GM23338 (cell line): ENCODE data around the gene PTER. TPM values are rescaled to one million over a fixed set of nuclear protein-coding genes. Genes with fewer than 3 reads are reported as not detected.

Experiments
- ATAC-seq: fragments of 200-7000 bp; cut with Tn5 transposase; 3 replicates; pipeline ENCODE4 v1.9.1; 2020
- DNase-seq: peaks from one replicate; pipeline ENCODE4 v3.0.0-alpha.2; 2015; ENCODE audit warnings: low spot score
- H2AFZ ChIP-seq: fragments of 200-600 bp; sonication (generic); 2 replicates; pipeline ENCODE4 v1.8.0; 2016; ENCODE audit warnings: antibody characterized with exemption, mild to moderate bottlenecking, moderate library complexity
- H3F3A ChIP-seq: fragments of 200-600 bp; sonication (generic); replicated peaks from 2 replicates; pipeline ENCODE4 v1.8.0; 2017; ENCODE audit warnings: antibody characterized with exemption, mixed run types, low read depth
- H3K27ac ChIP-seq: fragments of 200-600 bp; sonication (generic); 2 replicates; pipeline ENCODE4 v1.6.1; 2016; ENCODE audit warnings: low read depth
- H3K27me3 ChIP-seq: fragments of 200-600 bp; sonication (generic); 2 replicates; pipeline ENCODE4 v1.8.0; 2016; ENCODE audit warnings: mild to moderate bottlenecking, mixed run types, moderate library complexity; ENCODE audit not compliant: insufficient read depth
- H3K36me3 ChIP-seq: fragments of 200-600 bp; sonication (generic); 2 replicates; pipeline ENCODE4 v1.8.0; 2016; ENCODE audit warnings: mild to moderate bottlenecking; ENCODE audit not compliant: insufficient read depth
- H3K4me1 ChIP-seq: fragments of 200-600 bp; sonication (generic); 2 replicates; pipeline ENCODE4 v1.8.0; 2016; ENCODE audit warnings: mild to moderate bottlenecking, moderate library complexity; ENCODE audit not compliant: insufficient read depth
- H3K4me2 ChIP-seq: fragments of 200-600 bp; sonication (generic); 2 replicates; pipeline ENCODE4 v1.7.1; 2017; ENCODE audit warnings: mixed run types
- H3K4me3 ChIP-seq: fragments of 200-600 bp; sonication (generic); 2 replicates; pipeline ENCODE4 v1.6.1; 2016; ENCODE audit warnings: mixed run types
- H3K79me2 ChIP-seq: fragments of 200-600 bp; sonication (generic); replicated peaks from 2 replicates; pipeline ENCODE4 v1.8.0; 2017; ENCODE audit warnings: mild to moderate bottlenecking; ENCODE audit not compliant: insufficient read depth
- H3K9me2 ChIP-seq: fragments of 200-600 bp; sonication (generic); 2 replicates; pipeline ENCODE4 v1.8.0; 2017; ENCODE audit not compliant: insufficient read depth
- H4K20me1 ChIP-seq: fragments of 200-600 bp; sonication (generic); replicated peaks from 2 replicates; pipeline ENCODE4 v1.8.0; 2017; ENCODE audit warnings: mild to moderate bottlenecking; ENCODE audit not compliant: insufficient read depth
- H3K27ac Mint-ChIP-seq: 2 replicates; pipeline ENCODE4 v1.8.0; 2020; ENCODE audit warnings: inconsistent platforms, mild to moderate bottlenecking, moderate library complexity, mixed read lengths
- H3K27me3 Mint-ChIP-seq: 3 replicates; pipeline ENCODE4 v1.8.0; 2022; ENCODE audit warnings: low read depth, mild to moderate bottlenecking, moderate library complexity, mixed read lengths, inconsistent platforms; ENCODE audit not compliant: insufficient read depth, poor library complexity
- H3K36me3 Mint-ChIP-seq: 3 replicates; pipeline ENCODE4 v1.8.0; 2021; ENCODE audit warnings: low read depth, mild to moderate bottlenecking, inconsistent platforms, moderate library complexity, mixed read lengths
- H3K4me1 Mint-ChIP-seq: 3 replicates; pipeline ENCODE4 v1.8.0; 2020; ENCODE audit warnings: mild to moderate bottlenecking, inconsistent platforms, mixed read lengths
- H3K4me3 Mint-ChIP-seq: 3 replicates; pipeline ENCODE4 v1.8.0; 2021; ENCODE audit warnings: moderate library complexity, mild to moderate bottlenecking, inconsistent platforms, mixed read lengths
- H3K9me3 Mint-ChIP-seq: 3 replicates; pipeline ENCODE4 v1.8.0; 2020; ENCODE audit warnings: moderate library complexity, mild to moderate bottlenecking, inconsistent platforms, mixed read lengths
- CREB1 ChIP-seq: fragments of 250-450 bp; sonication (Bioruptor Pico); IDR thresholded peaks from 2 replicates; pipeline ENCODE4 v1.5.0; 2020; ENCODE audit warnings: low read depth, mild to moderate bottlenecking, moderate library complexity
- EZH2 ChIP-seq: fragments of 200-600 bp; sonication (generic); IDR thresholded peaks from one replicate; pipeline ENCODE4 v1.8.0; 2017; ENCODE audit warnings: antibody characterized with exemption, mild to moderate bottlenecking, low read depth; ENCODE audit not compliant: unreplicated experiment
- EZH2phosphoT487 ChIP-seq: fragments of 200-600 bp; sonication (generic); IDR thresholded peaks from one replicate; pipeline ENCODE4 v1.8.1; 2018; ENCODE audit warnings: antibody characterized with exemption; ENCODE audit not compliant: unreplicated experiment
- NANOG ChIP-seq: IDR thresholded peaks from 2 replicates; pipeline ENCODE4 v1.6.1; 2016; ENCODE audit warnings: antibody characterized with exemption, borderline replicate concordance
- POLR2AphosphoS5 ChIP-seq: IDR thresholded peaks from 2 replicates; pipeline ENCODE4 v1.6.1; 2016; ENCODE audit warnings: antibody characterized with exemption, low read depth
- REST ChIP-seq: IDR thresholded peaks from one replicate; pipeline ENCODE4 v1.6.1; 2018; ENCODE audit warnings: antibody characterized with exemption; ENCODE audit not compliant: unreplicated experiment
- STAT1 ChIP-seq: IDR thresholded peaks from one replicate; pipeline ENCODE4 v1.6.1; 2016; ENCODE audit warnings: antibody characterized with exemption; ENCODE audit not compliant: unreplicated experiment
- ZNF114 ChIP-seq: fragments of 250-450 bp; sonication (Bioruptor Pico); IDR thresholded peaks from 2 replicates; pipeline ENCODE4 v1.5.0; 2020; ENCODE audit warnings: mild to moderate bottlenecking, moderate library complexity
- ZNF331 ChIP-seq: fragments of 250-450 bp; sonication (Bioruptor Pico); IDR thresholded peaks from 2 replicates; pipeline ENCODE4 v1.5.0; 2020; ENCODE audit warnings: low read depth, mild to moderate bottlenecking, moderate library complexity
- polyA plus RNA-seq: library from polyadenylated mRNA; unstranded; fragments of >200 nt; fragmentation: Nextera tagmentation; extraction: Ambion mirVana; gene quantifications from 2 replicates; pipeline ENCODE4 v1.2.1, GENCODE V29; 2016
- total RNA-seq: library from RNA; depleted of rRNA; stranded (reverse); fragments of >200 nt; shearing (Covaris generic); gene quantifications from 2 replicates; pipeline ENCODE4 v1.2.3, GENCODE V29; 2014
- TF ChIP-seq, protein P1 (sequence below): fragments of 250-450 bp; sonication (Bioruptor Pico); IDR thresholded peaks from 2 replicates; pipeline ENCODE4 v1.5.0; 2020; ENCODE audit warnings: mild to moderate bottlenecking, moderate library complexity
- TF ChIP-seq, protein P2 (sequence below): IDR thresholded peaks from 2 replicates; pipeline ENCODE4 v1.6.1; 2016; ENCODE audit warnings: antibody characterized with exemption

The PTER gene
- total and polyA plus RNA-seq, 2 experiments from 2014 or later = 4.8 to 4.9 TPM

DNA sequence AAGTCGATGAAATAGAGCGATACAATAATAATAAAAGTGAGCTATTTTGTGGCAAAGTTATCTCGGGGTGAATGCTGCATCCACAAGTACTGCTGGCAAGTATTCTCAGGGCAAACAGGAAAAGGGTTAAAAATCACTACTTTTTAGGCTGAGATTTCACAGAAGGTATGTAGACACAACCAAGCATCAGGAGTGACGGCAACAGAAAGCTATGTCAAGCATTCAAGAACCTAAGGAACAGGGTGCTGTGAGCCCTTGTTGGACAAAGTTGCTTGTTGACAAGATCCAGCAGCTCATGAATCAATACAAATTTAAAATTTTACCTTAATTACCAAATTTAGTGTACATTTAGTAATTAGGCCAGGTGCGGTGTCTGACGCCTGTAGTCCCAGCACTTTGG is 126.1 kb downstream of the PTER start:
- no peak overlapping the region for H3K27ac Mint-ChIP-seq
- no peak for TF ChIP-seq CREB1 (CRISPR knock-in tag)
- TF ChIP-seq, protein P1, sequence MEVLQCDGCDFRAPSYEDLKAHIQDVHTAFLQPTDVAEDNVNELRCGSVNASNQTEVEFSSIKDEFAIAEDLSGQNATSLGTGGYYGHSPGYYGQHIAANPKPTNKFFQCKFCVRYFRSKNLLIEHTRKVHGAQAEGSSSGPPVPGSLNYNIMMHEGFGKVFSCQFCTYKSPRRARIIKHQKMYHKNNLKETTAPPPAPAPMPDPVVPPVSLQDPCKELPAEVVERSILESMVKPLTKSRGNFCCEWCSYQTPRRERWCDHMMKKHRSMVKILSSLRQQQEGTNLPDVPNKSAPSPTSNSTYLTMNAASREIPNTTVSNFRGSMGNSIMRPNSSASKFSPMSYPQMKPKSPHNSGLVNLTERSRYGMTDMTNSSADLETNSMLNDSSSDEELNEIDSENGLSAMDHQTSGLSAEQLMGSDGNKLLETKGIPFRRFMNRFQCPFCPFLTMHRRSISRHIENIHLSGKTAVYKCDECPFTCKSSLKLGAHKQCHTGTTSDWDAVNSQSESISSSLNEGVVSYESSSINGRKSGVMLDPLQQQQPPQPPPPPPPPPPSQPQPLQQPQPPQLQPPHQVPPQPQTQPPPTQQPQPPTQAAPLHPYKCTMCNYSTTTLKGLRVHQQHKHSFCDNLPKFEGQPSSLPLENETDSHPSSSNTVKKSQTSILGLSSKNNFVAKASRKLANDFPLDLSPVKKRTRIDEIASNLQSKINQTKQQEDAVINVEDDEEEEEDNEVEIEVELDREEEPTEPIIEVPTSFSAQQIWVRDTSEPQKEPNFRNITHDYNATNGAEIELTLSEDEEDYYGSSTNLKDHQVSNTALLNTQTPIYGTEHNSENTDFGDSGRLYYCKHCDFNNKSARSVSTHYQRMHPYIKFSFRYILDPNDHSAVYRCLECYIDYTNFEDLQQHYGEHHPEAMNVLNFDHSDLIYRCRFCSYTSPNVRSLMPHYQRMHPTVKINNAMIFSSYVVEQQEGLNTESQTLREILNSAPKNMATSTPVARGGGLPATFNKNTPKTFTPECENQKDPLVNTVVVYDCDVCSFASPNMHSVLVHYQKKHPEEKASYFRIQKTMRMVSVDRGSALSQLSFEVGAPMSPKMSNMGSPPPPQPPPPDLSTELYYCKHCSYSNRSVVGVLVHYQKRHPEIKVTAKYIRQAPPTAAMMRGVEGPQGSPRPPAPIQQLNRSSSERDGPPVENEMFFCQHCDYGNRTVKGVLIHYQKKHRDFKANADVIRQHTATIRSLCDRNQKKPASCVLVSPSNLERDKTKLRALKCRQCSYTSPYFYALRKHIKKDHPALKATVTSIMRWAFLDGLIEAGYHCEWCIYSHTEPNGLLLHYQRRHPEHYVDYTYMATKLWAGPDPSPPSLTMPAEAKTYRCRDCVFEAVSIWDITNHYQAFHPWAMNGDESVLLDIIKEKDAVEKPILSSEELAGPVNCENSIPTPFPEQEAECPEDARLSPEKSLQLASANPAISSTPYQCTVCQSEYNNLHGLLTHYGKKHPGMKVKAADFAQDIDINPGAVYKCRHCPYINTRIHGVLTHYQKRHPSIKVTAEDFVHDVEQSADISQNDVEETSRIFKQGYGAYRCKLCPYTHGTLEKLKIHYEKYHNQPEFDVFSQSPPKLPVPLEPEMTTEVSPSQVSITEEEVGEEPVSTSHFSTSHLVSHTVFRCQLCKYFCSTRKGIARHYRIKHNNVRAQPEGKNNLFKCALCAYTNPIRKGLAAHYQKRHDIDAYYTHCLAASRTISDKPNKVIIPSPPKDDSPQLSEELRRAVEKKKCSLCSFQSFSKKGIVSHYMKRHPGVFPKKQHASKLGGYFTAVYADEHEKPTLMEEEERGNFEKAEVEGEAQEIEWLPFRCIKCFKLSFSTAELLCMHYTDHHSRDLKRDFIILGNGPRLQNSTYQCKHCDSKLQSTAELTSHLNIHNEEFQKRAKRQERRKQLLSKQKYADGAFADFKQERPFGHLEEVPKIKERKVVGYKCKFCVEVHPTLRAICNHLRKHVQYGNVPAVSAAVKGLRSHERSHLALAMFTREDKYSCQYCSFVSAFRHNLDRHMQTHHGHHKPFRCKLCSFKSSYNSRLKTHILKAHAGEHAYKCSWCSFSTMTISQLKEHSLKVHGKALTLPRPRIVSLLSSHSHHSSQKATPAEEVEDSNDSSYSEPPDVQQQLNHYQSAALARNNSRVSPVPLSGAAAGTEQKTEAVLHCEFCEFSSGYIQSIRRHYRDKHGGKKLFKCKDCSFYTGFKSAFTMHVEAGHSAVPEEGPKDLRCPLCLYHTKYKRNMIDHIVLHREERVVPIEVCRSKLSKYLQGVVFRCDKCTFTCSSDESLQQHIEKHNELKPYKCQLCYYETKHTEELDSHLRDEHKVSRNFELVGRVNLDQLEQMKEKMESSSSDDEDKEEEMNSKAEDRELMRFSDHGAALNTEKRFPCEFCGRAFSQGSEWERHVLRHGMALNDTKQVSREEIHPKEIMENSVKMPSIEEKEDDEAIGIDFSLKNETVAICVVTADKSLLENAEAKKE (CRISPR knock-in tag) = no peak
- no peak for TF ChIP-seq POLR2AphosphoS5
- TF ChIP-seq ZNF114 = no peak
- TF ChIP-seq NANOG = no peak
- no peak for TF ChIP-seq STAT1
- no peak for TF ChIP-seq EZH2
- no peak for TF ChIP-seq EZH2phosphoT487
- TF ChIP-seq, protein P2, sequence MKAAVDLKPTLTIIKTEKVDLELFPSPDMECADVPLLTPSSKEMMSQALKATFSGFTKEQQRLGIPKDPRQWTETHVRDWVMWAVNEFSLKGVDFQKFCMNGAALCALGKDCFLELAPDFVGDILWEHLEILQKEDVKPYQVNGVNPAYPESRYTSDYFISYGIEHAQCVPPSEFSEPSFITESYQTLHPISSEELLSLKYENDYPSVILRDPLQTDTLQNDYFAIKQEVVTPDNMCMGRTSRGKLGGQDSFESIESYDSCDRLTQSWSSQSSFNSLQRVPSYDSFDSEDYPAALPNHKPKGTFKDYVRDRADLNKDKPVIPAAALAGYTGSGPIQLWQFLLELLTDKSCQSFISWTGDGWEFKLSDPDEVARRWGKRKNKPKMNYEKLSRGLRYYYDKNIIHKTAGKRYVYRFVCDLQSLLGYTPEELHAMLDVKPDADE = no peak
- TF ChIP-seq ZNF331 (CRISPR knock-in tag) = no peak
- TF ChIP-seq REST = no peak
- H4K20me1 ChIP-seq = no peaks in the 10 kb centered on the region
- H3K36me3 ChIP-seq = no peaks in the 10 kb centered on the region
- peaks cover 8% of the 10 kb centered on the region for H3K4me1 Mint-ChIP-seq
- no peaks in the 10 kb centered on the region for H3K27me3 ChIP-seq
- H3K4me3 Mint-ChIP-seq = no peak overlapping the region
- H2AFZ ChIP-seq = no peak overlapping the region
- peaks cover 4% of the 10 kb centered on the region for H3K27me3 Mint-ChIP-seq
- 0 out of 3 replicates have a peak, but pooled peaks cover 4% of the 10 kb centered on the region for H3K9me3 Mint-ChIP-seq
- 0 out of 2 replicates have a peak, but pooled peaks cover 3% of the 10 kb centered on the region for H3K9me2 ChIP-seq
- H3K4me3 ChIP-seq = no peak overlapping the region
- peaks cover 6% of the 10 kb centered on the region; the same call in 1 of the 2 replicates for H3K4me1 ChIP-seq
- no peaks in the 10 kb centered on the region for H3F3A ChIP-seq
- no peaks in the 10 kb centered on the region for H3K36me3 Mint-ChIP-seq
- no peaks in the 10 kb centered on the region for H3K79me2 ChIP-seq
- no peak overlapping the region for H3K4me2 ChIP-seq
- H3K27ac ChIP-seq = no peak overlapping the region
- DNase-seq = no peak
- no peak for ATAC-seq
